ENCODE data around the gene NOTCH3.

Gene NOTCH3

GRCh38 chr19:15196360-15197005 is 4.3 kb downstream of the NOTCH3 start:
- no peak for DNase-seq (ENCODE audit: low read depth in 2 of 2)

GRCh38 chr19:15195371-15196334 is 5.1 kb downstream of the NOTCH3 start:
- peak in 1 of 2 donors; percentile 10 for DNase-seq (ENCODE audit: low read depth in 2 of 2)

GRCh38 chr19:15194938-15195337 is 5.9 kb downstream of the NOTCH3 start:
- DNase-seq (ENCODE audit: low read depth in 2 of 2), result no peak

- no peak for DNase-seq (ENCODE audit: low read depth in 2 of 2)
Observed at GRCh38 chr19:15191982-15192381, 8.8 kb downstream of the NOTCH3 start.

GRCh38 chr19:15191514-15191913 is 9.3 kb downstream of the NOTCH3 start:
- DNase-seq (ENCODE audit: low read depth in 2 of 2), result no peak

- no peak for DNase-seq (ENCODE audit: low read depth in 2 of 2)
Observed at GRCh38 chr19:15188851-15189250, 11.9 kb downstream of the NOTCH3 start.

- no peak for DNase-seq (ENCODE audit: low read depth in 2 of 2)
Observed at GRCh38 chr19:15187026-15188007, 13.5 kb downstream of the NOTCH3 start.

- no peak for DNase-seq (ENCODE audit: low read depth in 2 of 2)
Observed at GRCh38 chr19:15185188-15185587, 15.6 kb downstream of the NOTCH3 start.

- DNase-seq (ENCODE audit: low read depth in 2 of 2), result no peak
Observed at GRCh38 chr19:15184776-15185175, 16.0 kb downstream of the NOTCH3 start.

GRCh38 chr19:15181394-15181793 is 19.4 kb downstream of the NOTCH3 start:
- DNase-seq (ENCODE audit: low read depth in 2 of 2), result no peak

GRCh38 chr19:15180451-15181390 is 20.1 kb downstream of the NOTCH3 start:
- DNase-seq (ENCODE audit: low read depth in 2 of 2), result no peak

- no peak for DNase-seq (ENCODE audit: low read depth in 2 of 2)
Observed at GRCh38 chr19:15178629-15179308, 22.0 kb downstream of the NOTCH3 start.

GRCh38 chr19:15177269-15178116 is 23.3 kb downstream of the NOTCH3 start:
- DNase-seq (ENCODE audit: low read depth in 2 of 2), result peak; percentile 75 to 77

- DNase-seq (ENCODE audit: low read depth in 2 of 2), result no peak
Observed at GRCh38 chr19:15175609-15176008, 25.2 kb downstream of the NOTCH3 start.

GRCh38 chr19:15173746-15174404 is 26.9 kb downstream of the NOTCH3 start:
- no peak for DNase-seq (ENCODE audit: low read depth in 2 of 2)

GRCh38 chr19:15170345-15170744 is 30.4 kb downstream of the NOTCH3 start:
- no peak for DNase-seq (ENCODE audit: low read depth in 2 of 2)

GRCh38 chr19:15169541-15170285 is 31.1 kb downstream of the NOTCH3 start:
- DNase-seq (ENCODE audit: low read depth in 2 of 2), result no peak

- no peak for DNase-seq (ENCODE audit: low read depth in 2 of 2)
Observed at GRCh38 chr19:15166700-15167099, 34.1 kb downstream of the NOTCH3 start.
